GM12878 (cell line): ENCODE results near the gene TUBB. TPM values are rescaled to one million over a fixed set of nuclear protein-coding genes. Genes with fewer than 3 reads are reported as not detected.

Source experiments
- IKZF1 ChIP-seq: fragments of 450-650 bp; conservative IDR thresholded peaks from 2 replicates; pipeline ENCODE4 v1.6.1; 2017; ENCODE audit warnings: antibody characterized with exemption, mild to moderate bottlenecking
- IRF4 ChIP-seq: IDR thresholded peaks from 2 replicates; pipeline ENCODE4 v1.6.1; 2011; ENCODE audit warnings: low read depth, low read length
- KLF5 ChIP-seq: fragments of 450-650 bp; IDR thresholded peaks from 2 replicates; pipeline ENCODE4 v1.6.1; 2014; ENCODE audit warnings: mild to moderate bottlenecking; ENCODE audit not compliant: partially characterized antibody
- MYB ChIP-seq: fragments of 150-350 bp; IDR thresholded peaks from 2 replicates; pipeline ENCODE4 v1.6.1; 2014; ENCODE audit warnings: mild to moderate bottlenecking, low read depth, low read length, borderline replicate concordance
- MYC ChIP-seq: IDR thresholded peaks from 2 replicates; pipeline ENCODE4 v1.6.1; 2011; ENCODE audit warnings: mild to moderate bottlenecking, low read length, moderate library complexity, inconsistent platforms; ENCODE audit not compliant: insufficient read depth, insufficient replicate concordance, insufficient read length, severe bottlenecking
- PAX8 ChIP-seq: fragments of 450-650 bp; IDR thresholded peaks from 2 replicates; pipeline ENCODE4 v1.6.1; 2017; ENCODE audit warnings: mild to moderate bottlenecking, moderate library complexity
- SMC3 ChIP-seq: IDR thresholded peaks from 2 replicates; pipeline ENCODE4 v1.6.1; 2011; ENCODE audit warnings: low read length, improper control_type of control experiment, borderline replicate concordance
- SP1 ChIP-seq: IDR thresholded peaks from one replicate; pipeline ENCODE4 v1.6.1; 2011; ENCODE audit warnings: low read depth, low read length
- SREBF1 ChIP-seq: IDR thresholded peaks from 2 replicates; pipeline ENCODE4 v1.6.1; 2012; ENCODE audit warnings: mild to moderate bottlenecking, low read length
- TCF3 ChIP-seq: IDR thresholded peaks from 2 replicates; pipeline ENCODE4 v1.6.1; 2012; ENCODE audit warnings: low read depth, mild to moderate bottlenecking, low read length, borderline replicate concordance; ENCODE audit not compliant: insufficient read depth
- YY1 ChIP-seq: IDR thresholded peaks from 2 replicates; pipeline ENCODE4 v1.6.1; 2011; ENCODE audit warnings: low read depth, mild to moderate bottlenecking, low read length
- polyA plus RNA-seq, 11 experiments: library from polyadenylated mRNA; depleted of rRNA in 4 of 11; unstranded in 6 of 11; stranded (reverse) in 5 of 11; fragments of >200 nt; fragmentation: Nextera tagmentation in 4 of 11; fragmentation: Illumina TruSeq in 1 of 11; extraction: Ambion mirVana in 4 of 11; extraction: Trizol in 1 of 11; gene quantifications; 1 replicate in 1 of 11; 2 replicates in 10 of 11; pipeline versions ENCODE4 v1.2.1 to v1.2.3, GENCODE V29; 2011 to 2016; ENCODE audit warnings: inconsistent platforms in 2 of 11, missing spikeins in 2 of 11, low read depth in 1 of 11
- total RNA-seq, 4 experiments: library from RNA; depleted of rRNA in 3 of 4; stranded (reverse); fragments of >200 nt in 3 of 4; fragmentation: Illumina TruSeq in 1 of 4; extraction: Trizol in 1 of 4; gene quantifications; 2 replicates each; pipeline versions ENCODE4 v1.2.1 to v1.2.3, GENCODE V29; 2013 to 2021
- TF ChIP-seq, protein P1 (sequence below): fragments of 450-650 bp; formaldehyde crosslinking; IDR thresholded peaks from 2 replicates; pipeline ENCODE4 v1.5.0; 2022; ENCODE audit warnings: mild to moderate bottlenecking, missing genetic modification characterization
- TF ChIP-seq, protein P2 (sequence below): fragments of 450-650 bp; conservative IDR thresholded peaks from 2 replicates; pipeline ENCODE4 v1.6.1; 2017; ENCODE audit warnings: mild to moderate bottlenecking, moderate library complexity
- TF ChIP-seq, protein P3 (sequence below), 3 experiments: IDR thresholded peaks in 2 of 3; conservative IDR thresholded peaks in 1 of 3; 2 replicates each; pipeline ENCODE4 v1.5.1; 2011; ENCODE audit warnings: low read depth in 3 of 3, low read length in 3 of 3, mild to moderate bottlenecking in 3 of 3, control low read depth in 2 of 3, moderate library complexity in 2 of 3, inconsistent platforms in 1 of 3, mixed read lengths in 1 of 3; ENCODE audit not compliant: control insufficient read depth in 2 of 3, insufficient read depth in 1 of 3; ENCODE audit errors: extremely low read depth in 1 of 3
- TF ChIP-seq, protein P4 (sequence below): fragments of 450-650 bp; IDR thresholded peaks from 2 replicates; pipeline ENCODE4 v1.6.1; 2016; ENCODE audit warnings: mild to moderate bottlenecking

Gene TUBB
- total and polyA plus RNA-seq, 10 of the 15 experiments (the other 5 are each of a cell fraction or from before 2014, with no cell fraction given), result 1,039 to 3,052 (median 1,656) TPM

DNA sequence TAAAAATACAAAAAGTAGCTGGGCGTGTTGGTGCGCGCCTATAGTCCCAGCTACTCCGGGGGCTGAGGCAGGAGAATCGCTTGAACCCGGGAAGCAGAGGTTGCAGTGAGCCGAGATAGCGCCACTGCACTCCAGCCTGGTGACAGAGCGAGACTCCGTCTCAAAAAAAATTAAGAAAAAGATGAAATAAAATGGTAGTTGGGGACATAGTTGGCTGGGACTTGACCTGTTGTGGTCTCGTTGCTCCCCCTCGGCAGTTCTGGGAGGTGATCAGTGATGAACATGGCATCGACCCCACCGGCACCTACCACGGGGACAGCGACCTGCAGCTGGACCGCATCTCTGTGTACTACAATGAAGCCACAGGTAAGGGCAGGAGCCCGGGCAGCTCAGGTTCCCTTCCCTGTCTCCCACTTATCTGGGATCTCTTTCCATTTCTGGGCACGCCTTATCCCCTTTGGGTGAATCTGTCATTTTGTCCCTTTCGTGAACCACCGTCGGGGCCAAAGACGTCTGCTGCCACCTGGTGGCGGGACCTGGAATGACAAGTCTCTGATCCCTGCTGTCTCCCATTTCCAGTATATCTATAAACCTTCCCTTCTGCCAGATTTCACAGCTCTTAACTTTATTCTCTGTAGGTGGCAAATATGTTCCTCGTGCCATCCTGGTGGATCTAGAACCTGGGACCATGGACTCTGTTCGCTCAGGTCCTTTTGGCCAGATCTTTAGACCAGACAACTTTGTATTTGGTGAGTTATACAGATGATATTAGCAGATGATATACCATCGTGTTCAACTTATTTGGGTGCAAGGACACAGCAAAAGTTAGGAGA is 2.3 kb downstream of the TUBB start (continued):
- TF ChIP-seq, protein P1, sequence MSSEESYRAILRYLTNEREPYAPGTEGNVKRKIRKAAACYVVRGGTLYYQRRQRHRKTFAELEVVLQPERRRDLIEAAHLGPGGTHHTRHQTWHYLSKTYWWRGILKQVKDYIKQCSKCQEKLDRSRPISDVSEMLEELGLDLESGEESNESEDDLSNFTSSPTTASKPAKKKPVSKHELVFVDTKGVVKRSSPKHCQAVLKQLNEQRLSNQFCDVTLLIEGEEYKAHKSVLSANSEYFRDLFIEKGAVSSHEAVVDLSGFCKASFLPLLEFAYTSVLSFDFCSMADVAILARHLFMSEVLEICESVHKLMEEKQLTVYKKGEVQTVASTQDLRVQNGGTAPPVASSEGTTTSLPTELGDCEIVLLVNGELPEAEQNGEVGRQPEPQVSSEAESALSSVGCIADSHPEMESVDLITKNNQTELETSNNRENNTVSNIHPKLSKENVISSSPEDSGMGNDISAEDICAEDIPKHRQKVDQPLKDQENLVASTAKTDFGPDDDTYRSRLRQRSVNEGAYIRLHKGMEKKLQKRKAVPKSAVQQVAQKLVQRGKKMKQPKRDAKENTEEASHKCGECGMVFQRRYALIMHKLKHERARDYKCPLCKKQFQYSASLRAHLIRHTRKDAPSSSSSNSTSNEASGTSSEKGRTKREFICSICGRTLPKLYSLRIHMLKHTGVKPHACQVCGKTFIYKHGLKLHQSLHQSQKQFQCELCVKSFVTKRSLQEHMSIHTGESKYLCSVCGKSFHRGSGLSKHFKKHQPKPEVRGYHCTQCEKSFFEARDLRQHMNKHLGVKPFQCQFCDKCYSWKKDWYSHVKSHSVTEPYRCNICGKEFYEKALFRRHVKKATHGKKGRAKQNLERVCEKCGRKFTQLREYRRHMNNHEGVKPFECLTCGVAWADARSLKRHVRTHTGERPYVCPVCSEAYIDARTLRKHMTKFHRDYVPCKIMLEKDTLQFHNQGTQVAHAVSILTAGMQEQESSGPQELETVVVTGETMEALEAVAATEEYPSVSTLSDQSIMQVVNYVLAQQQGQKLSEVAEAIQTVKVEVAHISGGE, result no peak
- TF ChIP-seq MYC, result no peak
- TF ChIP-seq, protein P2, sequence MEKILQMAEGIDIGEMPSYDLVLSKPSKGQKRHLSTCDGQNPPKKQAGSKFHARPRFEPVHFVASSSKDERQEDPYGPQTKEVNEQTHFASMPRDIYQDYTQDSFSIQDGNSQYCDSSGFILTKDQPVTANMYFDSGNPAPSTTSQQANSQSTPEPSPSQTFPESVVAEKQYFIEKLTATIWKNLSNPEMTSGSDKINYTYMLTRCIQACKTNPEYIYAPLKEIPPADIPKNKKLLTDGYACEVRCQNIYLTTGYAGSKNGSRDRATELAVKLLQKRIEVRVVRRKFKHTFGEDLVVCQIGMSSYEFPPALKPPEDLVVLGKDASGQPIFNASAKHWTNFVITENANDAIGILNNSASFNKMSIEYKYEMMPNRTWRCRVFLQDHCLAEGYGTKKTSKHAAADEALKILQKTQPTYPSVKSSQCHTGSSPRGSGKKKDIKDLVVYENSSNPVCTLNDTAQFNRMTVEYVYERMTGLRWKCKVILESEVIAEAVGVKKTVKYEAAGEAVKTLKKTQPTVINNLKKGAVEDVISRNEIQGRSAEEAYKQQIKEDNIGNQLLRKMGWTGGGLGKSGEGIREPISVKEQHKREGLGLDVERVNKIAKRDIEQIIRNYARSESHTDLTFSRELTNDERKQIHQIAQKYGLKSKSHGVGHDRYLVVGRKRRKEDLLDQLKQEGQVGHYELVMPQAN, result peak; percentile 40
- TF ChIP-seq TCF3, result 0 out of 2 replicates have a peak, but pooled peaks have one; percentile 17
- TF ChIP-seq SP1, result no peak
- TF ChIP-seq KLF5, result no peak
- TF ChIP-seq MYB, result no peak
- 0 out of 2 replicates have a peak, but pooled peaks have one; percentile 6 for TF ChIP-seq IRF4
- TF ChIP-seq, protein P3, sequence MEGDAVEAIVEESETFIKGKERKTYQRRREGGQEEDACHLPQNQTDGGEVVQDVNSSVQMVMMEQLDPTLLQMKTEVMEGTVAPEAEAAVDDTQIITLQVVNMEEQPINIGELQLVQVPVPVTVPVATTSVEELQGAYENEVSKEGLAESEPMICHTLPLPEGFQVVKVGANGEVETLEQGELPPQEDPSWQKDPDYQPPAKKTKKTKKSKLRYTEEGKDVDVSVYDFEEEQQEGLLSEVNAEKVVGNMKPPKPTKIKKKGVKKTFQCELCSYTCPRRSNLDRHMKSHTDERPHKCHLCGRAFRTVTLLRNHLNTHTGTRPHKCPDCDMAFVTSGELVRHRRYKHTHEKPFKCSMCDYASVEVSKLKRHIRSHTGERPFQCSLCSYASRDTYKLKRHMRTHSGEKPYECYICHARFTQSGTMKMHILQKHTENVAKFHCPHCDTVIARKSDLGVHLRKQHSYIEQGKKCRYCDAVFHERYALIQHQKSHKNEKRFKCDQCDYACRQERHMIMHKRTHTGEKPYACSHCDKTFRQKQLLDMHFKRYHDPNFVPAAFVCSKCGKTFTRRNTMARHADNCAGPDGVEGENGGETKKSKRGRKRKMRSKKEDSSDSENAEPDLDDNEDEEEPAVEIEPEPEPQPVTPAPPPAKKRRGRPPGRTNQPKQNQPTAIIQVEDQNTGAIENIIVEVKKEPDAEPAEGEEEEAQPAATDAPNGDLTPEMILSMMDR (IDR thresholded peaks at IDR 0.05 in 2 of 3, conservative IDR thresholded peaks at IDR 0.05 in 1 of 3; ENCODE audit: control insufficient read depth in 2 of 3, extremely low read depth in 1 of 3, insufficient read depth in 1 of 3, low read depth in 3 of 3, low read length in 3 of 3), result peak; percentile 90 to 95 (median 92)
- peak; percentile 76 for TF ChIP-seq YY1
- peak; percentile 92 for TF ChIP-seq SMC3
- no peak for TF ChIP-seq PAX8
- TF ChIP-seq, protein P4, sequence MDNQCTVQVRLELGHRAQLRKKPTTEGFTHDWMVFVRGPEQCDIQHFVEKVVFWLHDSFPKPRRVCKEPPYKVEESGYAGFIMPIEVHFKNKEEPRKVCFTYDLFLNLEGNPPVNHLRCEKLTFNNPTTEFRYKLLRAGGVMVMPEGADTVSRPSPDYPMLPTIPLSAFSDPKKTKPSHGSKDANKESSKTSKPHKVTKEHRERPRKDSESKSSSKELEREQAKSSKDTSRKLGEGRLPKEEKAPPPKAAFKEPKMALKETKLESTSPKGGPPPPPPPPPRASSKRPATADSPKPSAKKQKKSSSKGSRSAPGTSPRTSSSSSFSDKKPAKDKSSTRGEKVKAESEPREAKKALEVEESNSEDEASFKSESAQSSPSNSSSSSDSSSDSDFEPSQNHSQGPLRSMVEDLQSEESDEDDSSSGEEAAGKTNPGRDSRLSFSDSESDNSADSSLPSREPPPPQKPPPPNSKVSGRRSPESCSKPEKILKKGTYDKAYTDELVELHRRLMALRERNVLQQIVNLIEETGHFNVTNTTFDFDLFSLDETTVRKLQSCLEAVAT, result peak; percentile 48; the same call in 1 of the 2 replicates
- TF ChIP-seq SREBF1, result no peak
- peak; percentile 64 for TF ChIP-seq IKZF1
